Measurements from ENCODE around the gene GRK6.
"Not testable (repeated sequence)": the region's sequence is repeated elsewhere in the genome, so short reads cannot be mapped to it uniquely, and the experiment has no call there.

Gene GRK6

GRCh38 chr5:177472460-177473442 lies 46.3 kb downstream of the GRK6 start:
- DNase-seq: no peak

GRCh38 chr5:177473443-177474001 lies 47.0 kb downstream of the GRK6 start, which contains the start of gene DBN1:
TSS of gene DBN1 (minus strand) at chr5:177473634. CDS start at chr5:177473521, 113 bp downstream.
- no peak for DNase-seq

GRCh38 chr5:177474002-177474476 lies 47.6 kb downstream of the GRK6 start:
- DNase-seq: no peak

GRCh38 chr5:177474846-177475562 lies 48.5 kb downstream of the GRK6 start:
- no peak for DNase-seq

GRCh38 chr5:177475563-177476427 lies 49.3 kb downstream of the GRK6 start:
- DNase-seq: no peak

GRCh38 chr5:177476531-177477233 lies 50.2 kb downstream of the GRK6 start:
- DNase-seq: no peak

- no peak for DNase-seq
Measured at GRCh38 chr5:177477701-177478477, 51.4 kb downstream of the GRK6 start.

GRCh38 chr5:177478711-177479646 lies 52.5 kb downstream of the GRK6 start:
- DNase-seq: no peak

GRCh38 chr5:177479774-177480173 lies 53.3 kb downstream of the GRK6 start:
- no peak for DNase-seq

GRCh38 chr5:177482359-177482795 lies 55.9 kb downstream of the GRK6 start:
- DNase-seq: no peak

GRCh38 chr5:177483042-177483441 lies 56.6 kb downstream of the GRK6 start:
- DNase-seq: no peak

- DNase-seq: no peak
Measured at GRCh38 chr5:177483994-177484901, 57.8 kb downstream of the GRK6 start.

- no peak for DNase-seq
Measured at GRCh38 chr5:177484902-177485549, 58.5 kb downstream of the GRK6 start.

GRCh38 chr5:177485753-177486152 lies 59.3 kb downstream of the GRK6 start:
- not testable (repeated sequence) for DNase-seq

- no peak for DNase-seq
Measured at GRCh38 chr5:177486256-177486655, 59.8 kb downstream of the GRK6 start.

- no peak for DNase-seq
Measured at GRCh38 chr5:177487144-177487543, 60.7 kb downstream of the GRK6 start.

GRCh38 chr5:177487975-177488374 lies 61.5 kb downstream of the GRK6 start:
- DNase-seq: no peak

Measured in DMS153 (cell line).